ENCODE results near the gene ROPN1. TPM values are rescaled to one million over a fixed set of nuclear protein-coding genes. Genes with fewer than 3 reads are reported as not detected.
"Not testable (repeated sequence)": the region's sequence is repeated elsewhere in the genome, so short reads cannot be mapped to it uniquely, and the experiment has no call there.

The ROPN1 gene
- not detected for total RNA-seq

DNA sequence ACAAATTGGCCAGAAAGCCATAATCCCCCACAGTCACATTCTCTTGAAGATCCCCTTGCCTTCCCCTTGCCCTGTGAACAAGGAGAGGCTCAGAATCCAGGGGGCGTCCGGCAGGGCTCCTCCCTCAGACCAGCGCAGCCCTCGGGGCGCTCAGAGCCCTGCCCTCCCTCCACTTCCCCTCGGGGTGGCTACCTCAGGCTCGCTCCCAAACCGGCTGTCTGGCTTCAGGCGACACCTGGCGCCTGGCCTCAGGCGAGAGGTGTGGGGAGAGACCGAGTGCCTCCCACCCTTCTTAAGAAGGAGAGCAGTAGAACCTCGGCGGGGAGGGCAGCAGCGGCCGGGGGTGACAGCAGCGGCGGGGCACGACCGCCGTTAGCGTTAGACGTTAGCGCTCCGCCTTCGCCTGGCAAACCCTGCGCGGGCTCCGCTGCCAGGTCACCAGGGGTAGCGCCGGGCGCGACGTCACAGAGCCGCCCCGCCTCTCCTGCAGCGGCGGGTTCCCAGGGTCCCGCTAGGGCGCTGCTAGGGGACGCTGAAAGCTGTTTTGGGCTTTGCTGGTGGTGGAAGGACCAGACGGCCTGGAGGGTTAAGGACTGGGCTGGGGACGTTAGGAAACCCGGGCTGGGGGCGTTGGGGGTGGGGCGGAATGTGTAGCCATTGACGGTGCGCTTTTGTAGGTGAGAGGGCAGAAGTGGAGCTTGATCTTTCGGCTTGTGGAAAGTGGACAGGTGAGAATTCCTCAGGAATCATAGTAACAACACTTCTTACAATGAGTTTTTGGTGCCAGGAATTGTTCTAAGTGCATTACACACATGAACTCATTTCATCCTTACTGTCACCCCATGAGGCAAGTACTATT, at the start of gene ROPN1:
Gene ROPN1 (minus strand): TSS at position 395 of the 859 bp plus-strand sequence. CDS start 11,643 bp downstream, outside the sequence.
- DNase-seq (ENCODE audit: low read depth in 2 of 3, low spot score in 2 of 3) = not testable (repeated sequence)

DNA sequence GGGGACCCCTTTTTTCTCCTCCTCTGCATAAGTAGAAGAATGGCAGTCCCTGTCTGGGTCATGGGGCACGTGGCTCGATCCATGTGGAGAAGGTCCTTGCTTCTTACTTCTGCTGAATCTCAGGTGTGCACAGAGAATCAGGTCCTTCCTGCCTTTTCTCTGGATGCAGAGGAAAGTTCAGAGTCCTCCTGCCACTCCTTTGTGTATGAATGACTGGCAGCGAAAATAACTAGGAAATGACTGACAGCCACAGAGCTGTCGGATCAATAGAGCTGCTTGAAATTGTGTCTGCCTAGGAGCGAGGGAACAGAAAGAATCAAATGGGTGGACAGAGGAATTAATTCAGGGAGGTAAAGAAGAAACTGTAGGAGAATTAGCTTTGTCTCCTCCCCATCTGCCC, 49.6 kb upstream of the ROPN1 start:
- DNase-seq (ENCODE audit: low read depth in 2 of 3, low spot score in 2 of 3) = no peak

DNA sequence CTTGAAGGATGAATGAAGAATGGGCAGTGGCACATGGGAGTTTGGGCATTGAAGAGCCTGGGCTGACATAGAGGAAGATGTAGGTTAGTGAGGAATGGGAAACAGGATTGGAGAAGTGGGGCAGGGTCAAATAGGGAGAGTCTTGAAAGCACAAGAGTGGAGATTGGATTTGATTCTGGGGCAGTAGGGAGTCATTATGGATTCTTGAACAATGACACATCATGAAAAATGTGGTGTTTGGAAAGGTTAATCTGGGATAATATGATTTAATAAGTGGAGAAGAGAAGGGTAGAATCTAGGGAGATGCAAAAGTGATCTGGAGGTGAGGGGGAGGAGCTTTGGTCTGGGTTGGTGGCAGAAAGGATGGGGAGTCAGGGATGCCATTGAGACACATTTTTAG, 45.4 kb upstream of the ROPN1 start:
- no peak for DNase-seq (ENCODE audit: low read depth in 2 of 3, low spot score in 2 of 3)

DNA sequence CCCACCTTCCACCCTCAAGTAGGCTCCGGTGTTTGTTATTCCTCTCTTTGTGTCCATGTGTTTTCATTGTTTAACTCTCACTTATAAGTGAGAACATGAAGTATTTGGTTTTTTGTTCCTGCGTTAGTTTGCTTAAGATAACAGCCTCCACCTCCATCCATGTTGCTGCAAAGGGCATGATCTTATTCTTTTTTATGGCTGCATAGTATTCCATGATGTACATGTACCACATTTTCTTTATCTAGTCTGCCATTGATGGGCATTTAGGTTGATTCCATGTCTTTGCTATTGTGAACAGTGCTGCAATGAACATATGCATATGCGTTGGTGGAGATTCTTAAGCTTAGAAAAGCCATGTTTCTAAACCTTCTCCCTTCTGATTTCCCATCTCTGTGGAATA, 44.3 kb upstream of the ROPN1 start:
- DNase-seq (ENCODE audit: low read depth in 2 of 3, low spot score in 2 of 3) = not testable (repeated sequence)

DNA sequence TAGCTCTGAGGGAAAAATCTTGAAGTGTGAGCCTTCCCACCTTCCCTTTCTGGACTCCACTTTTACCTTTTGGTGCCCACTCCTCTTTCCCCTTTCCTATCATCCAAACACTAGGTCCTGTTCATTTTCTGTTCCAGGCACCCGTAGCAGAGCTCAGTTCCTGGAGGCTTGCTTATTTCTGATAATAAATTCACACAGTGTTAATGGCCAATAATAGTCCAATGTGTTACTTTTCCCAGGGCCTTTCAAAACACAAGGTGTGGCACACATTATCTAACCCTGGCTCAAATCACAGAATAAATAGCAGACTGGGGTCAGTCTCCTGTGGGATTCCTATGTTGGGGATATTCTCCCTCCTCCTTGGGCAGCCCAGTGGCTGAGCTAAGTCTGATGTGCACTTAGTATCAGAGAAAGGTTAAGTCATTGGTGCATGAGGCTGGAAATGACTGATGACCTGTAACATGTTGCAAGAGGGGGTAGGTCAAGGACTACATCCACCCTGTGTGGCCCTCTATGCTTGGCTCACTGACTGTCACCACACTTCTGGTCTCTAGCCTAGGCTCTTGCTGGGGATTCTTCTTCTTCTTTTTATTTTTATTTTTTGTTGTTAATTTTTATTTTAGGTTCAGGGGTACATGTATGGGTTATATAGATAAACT, 43.7 kb upstream of the ROPN1 start:
- no peak for DNase-seq (ENCODE audit: low read depth in 2 of 3, low spot score in 2 of 3)

DNA sequence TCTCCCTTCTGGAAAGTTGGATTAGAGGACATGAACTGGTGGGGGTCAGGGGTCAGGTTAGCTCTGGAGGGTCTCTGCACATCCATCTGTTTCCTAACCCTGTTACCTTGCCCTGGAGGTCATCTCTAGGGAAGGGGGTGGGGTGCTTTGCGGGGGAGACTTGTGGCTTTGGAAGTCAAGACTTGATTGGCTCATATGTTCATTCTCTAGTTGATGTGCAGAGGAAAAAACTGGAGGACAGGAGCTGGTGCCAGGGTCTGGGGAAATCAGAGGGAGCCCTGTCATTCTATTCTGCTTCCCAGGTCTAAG, 42.9 kb upstream of the ROPN1 start:
- DNase-seq (ENCODE audit: low read depth in 2 of 3, low spot score in 2 of 3) = no peak

DNA sequence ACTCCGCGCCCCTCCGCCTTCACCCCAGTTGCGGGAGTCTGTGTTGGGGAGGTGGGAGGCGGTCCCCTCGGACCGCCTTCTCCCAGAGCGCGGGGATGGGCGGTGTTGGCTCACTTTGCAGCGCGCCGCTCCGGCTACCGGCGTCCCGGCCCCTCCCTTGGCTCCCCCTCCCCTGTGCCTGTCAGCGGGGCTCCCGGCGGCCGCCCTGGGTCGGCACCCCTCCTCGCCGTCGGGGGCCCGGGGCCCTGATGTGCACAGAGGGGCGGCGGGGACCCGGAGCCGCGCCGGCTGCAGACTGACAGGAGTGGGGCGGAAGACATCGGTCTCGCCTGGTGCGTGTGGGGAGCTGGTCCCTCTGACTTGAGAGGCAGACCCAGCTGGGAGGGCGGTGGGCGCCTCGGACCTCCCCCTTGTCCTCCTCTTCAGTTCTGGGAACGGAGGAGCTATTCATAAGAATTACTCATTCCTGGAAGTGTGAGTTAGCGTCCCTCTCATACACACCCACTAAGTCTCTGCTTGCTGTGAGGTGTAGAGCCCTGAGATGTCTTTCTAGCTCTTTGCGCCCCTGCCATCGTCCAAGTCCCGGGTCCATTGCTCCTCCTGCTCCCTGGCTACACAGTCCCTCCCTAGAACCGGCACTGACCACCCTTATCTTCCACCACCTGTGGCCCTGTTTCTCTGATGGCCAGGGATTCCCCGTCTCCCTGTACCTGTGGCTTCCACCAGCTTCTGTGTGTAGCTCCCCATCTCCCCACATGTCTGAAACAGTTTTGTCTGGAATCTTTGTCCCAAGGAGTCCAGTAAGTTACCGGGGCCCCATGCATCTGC, 42.3 kb upstream of the ROPN1 start:
- peak in 2 of 3 donors; percentile 5 to 9 for DNase-seq (ENCODE audit: low read depth in 2 of 3, low spot score in 2 of 3)

DNA sequence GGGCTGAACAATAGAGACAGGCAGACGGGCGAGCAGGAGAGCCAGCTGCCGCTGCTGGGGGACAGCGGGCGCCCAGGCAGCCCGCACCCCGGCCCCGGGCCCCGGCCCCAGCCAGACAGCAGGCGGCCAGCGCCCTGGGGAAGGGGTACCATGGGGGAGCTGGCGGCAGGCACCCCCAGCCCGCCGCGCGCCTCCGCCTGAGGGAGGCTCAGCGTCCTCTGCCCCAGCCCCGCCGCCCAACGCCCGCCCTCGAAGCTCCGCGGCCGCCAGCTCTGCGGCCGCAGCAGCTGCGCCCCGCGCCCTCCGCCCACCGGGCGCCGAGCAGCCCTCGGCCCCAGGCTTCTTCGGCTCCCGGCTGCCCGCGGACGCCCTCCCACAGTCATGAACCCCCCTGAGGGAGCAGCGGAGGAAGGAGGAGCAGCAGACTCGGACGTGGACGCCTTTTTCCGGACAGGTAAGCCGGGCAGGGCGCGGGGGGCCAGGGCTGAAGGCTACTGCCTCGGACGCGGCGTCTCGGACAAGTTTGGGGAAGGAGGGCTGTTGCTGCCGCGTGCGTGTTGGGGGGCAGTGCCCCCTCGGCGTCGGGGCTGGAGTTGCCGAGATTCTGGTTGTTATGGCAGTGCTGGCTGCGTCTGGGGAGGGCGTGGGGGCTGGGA, 41.6 kb upstream of the ROPN1 start, which contains the start of gene KALRN:
Gene KALRN (plus strand): TSS at position 10 of the 656 bp plus-strand sequence.
- DNase-seq (ENCODE audit: low read depth in 2 of 3, low spot score in 2 of 3) = peak in 2 of 3 donors; percentile 3 to 5

DNA sequence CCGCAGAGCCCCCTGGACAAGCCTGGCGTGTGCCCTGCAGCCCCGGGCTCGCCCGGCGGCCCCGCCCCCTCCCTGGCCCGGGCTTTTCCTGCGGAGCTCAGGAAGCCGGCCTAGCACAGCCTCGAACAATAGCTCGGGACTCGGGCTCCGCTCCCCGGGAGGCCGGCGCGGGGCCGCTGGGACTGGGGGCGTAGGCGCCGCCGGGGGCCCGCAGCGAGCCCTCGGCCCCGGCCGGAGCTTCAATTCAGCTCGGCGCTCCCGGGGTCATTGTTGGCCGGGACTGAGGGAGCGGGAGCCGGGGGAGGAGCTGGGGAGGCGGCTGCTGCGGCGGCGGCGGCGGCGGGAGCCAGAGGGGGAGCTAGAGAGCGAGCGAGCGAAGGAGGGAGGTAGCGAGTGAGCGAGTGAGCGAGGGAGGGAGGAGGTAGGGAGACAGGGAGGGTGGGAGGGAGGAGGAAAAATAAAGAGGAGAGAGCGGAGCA, 41.0 kb upstream of the ROPN1 start:
- peak in 2 of 3 donors; percentile 46 to 62 for DNase-seq (ENCODE audit: low read depth in 2 of 3, low spot score in 2 of 3)

DNA sequence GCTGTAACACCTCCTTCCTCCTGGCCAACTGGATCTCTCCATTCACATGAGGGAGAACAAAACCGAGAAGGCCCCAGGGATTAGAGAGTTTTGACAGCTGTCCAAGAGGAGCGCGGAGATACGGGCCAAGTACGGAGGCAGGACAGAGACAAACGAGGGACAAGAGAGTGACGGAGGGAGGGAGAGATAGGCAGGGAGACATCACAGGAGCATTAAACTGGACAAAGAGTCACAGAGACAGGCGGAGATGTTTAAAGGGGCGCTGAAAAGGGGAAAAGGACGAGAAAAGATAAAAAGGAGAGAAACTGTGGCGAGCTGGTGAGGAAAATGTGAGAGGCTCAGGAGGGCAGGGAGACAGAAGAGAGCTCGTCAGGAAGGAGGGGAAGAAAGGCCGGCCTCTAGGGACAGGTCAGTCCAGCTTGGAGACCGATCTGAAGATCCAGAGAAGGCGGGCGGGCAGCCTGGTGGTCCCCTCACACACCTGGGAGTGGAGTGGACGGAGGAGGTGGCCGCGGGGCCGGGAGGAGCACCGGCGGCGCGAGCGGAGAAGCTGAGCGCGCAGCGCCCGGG, 40.5 kb upstream of the ROPN1 start:
- DNase-seq (ENCODE audit: low read depth in 2 of 3, low spot score in 2 of 3) = no peak

DNA sequence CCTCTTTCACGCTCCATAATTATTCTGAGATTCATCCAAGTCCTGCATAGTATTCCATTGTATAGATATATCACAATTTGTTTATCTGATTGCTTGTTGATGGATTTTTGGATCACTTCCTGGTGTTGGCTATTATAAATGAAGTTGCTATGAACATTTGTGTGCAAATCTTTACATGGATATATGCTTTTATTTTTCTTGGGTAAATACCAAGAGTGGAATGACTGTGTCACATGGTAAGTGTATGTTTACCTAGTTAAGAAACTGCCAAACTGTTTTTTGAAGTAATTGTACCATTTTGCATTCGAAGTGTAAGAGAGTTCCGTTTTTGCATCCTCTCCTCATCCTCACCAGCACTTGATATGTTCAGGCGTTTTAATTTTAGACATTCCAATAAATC, 34.6 kb upstream of the ROPN1 start:
- DNase-seq (ENCODE audit: low read depth in 2 of 3, low spot score in 2 of 3) = no peak

DNA sequence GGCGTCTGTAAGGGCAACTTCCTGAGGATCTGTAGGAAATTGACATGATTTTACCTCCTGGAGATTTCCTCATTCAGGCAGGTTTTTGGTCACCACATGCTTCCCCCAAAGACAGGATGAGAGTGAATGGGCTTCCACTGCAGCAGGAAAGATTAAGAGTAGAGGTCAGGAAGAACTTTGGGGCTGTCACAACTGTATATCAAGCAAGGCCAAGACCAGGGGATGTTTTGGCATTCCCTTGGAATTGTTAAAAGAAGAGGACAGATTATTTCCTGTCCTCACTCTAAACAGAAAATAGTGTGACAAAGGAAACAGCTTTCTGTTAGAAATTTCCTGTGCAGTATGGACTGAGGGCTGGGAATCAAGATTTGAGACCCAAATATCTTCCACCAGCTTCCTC, 31.6 kb upstream of the ROPN1 start:
- not testable (repeated sequence) for DNase-seq (ENCODE audit: low read depth in 2 of 3, low spot score in 2 of 3)

DNA sequence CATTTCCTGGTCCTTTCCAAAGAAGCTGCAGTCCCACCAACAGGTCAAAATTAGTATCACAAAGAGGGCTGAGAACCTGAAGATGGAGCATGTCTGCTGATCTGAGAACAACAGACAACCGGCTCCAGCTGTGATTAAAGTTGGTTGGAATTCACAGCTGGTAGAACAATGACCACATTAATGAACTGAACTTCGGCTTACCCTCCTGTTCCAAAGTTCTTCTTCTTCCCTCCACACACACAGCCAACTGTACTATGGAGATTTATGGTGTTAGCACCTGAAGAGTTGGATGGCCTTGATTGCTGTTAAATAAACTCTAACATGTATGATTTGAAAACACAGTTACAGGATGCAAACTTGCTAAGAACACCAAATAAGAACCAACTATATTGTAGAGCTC, 27.4 kb upstream of the ROPN1 start:
- DNase-seq (ENCODE audit: low read depth in 2 of 3, low spot score in 2 of 3) = no peak

DNA sequence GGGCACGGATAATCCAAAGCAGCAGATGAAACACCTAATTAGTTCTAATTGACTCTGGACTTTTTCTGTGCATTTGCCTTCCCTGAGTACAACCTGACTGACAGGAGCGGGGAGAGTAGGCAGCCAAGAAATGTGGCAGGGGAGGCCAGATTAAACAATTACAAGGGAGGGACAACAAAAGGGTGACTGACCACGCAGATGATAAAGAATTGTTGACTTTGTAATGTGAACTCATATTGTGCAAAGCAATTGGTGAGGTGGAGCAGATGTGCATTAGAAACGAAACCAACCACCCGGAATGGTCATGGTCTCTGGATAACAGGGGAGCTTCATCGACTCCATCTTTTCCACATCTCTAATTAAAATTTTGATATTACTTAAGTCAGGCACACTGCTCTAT, 25.6 kb upstream of the ROPN1 start:
- DNase-seq (ENCODE audit: low read depth in 2 of 3, low spot score in 2 of 3) = not testable (repeated sequence)

DNA sequence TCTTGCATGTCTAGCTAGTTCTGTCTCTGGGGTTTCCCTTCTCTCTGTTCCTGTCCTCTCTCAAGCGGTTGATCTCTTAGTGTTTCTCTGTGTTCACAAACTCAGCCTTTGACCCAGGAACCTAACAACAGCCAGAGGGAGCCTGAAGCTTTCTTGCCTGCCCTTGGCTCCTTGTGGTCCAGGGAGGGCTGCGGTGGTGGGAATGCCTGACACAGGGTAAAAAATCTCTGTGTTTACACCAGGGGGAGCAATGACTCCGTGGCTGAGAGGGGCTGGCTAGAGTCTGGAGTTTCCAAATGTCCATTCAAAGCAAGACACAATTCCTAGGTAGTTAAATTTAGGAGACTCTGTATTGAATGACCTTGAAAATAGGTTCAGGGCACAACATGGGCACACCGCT, 24.6 kb upstream of the ROPN1 start:
- peak in 2 of 3 donors; percentile 19 to 31 for DNase-seq (ENCODE audit: low read depth in 2 of 3, low spot score in 2 of 3)

DNA sequence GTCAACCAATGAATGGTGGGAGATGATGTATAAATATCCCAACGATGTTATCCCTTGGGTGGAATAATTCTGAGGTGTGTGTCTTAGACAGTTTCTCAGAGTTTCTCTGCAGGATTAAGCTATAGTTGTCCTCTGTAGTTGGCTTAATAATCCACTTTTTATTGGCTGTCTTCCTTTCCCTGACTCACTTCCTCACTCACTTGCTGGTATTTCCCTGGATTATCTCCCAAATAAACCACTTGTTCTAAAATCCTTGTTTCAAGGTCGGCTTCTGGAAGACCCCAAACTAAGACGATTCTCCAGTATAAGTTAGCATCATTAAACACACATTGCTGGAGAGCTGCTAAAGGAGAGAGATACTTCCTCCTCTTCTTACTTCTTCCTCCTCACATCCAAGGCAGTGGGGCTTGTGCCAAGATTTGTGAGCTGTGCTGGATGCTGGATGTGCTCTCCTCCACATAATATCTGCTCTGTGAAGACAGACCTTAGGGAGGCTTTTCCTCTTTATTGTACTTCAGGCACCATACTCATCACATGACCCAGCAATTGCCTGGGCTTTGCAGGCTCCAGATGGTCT, 22.5 kb upstream of the ROPN1 start:
- no peak for DNase-seq (ENCODE audit: low read depth in 2 of 3, low spot score in 2 of 3)

DNA sequence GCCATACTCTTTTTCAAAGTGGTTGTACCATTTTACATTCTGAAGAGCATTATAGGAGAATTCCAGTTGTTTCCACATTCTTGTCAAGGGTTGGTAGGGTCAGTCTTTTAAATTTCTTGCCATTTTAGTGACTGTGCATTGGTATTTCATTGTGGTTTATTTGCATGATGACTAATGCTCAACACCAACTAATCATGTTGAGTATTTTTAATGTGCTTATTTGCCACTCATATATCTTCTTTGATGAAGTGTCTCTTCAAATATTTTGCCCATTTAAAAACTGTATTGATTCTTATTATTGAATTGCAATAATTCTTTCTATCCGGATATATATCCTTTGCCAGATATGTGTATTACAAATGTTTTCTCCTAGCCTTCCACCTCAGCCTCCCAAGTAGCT, 16.4 kb upstream of the ROPN1 start:
- DNase-seq (ENCODE audit: low read depth in 2 of 3, low spot score in 2 of 3) = not testable (repeated sequence)

DNA sequence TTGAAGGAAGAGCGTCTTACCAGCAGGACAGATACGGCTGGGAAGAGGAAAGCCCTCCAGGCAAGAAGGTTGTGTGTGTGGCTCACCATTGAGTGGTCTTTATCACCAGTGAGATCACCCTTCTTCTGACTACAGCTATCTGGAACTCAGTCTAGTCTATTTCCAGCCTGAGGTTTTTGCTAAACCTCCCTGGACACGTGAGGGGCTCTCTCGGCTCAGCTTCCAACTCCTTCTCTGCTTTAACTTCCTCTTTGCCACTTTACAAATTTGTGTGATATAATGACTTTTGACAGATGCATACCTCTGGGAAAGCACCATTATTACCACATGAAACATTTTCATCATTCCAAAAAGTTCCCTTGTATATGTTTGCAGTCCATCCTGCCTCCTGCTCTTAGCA, 15.3 kb upstream of the ROPN1 start:
- DNase-seq (ENCODE audit: low read depth in 2 of 3, low spot score in 2 of 3) = peak in 2 of 3 donors; percentile 48 to 74

DNA sequence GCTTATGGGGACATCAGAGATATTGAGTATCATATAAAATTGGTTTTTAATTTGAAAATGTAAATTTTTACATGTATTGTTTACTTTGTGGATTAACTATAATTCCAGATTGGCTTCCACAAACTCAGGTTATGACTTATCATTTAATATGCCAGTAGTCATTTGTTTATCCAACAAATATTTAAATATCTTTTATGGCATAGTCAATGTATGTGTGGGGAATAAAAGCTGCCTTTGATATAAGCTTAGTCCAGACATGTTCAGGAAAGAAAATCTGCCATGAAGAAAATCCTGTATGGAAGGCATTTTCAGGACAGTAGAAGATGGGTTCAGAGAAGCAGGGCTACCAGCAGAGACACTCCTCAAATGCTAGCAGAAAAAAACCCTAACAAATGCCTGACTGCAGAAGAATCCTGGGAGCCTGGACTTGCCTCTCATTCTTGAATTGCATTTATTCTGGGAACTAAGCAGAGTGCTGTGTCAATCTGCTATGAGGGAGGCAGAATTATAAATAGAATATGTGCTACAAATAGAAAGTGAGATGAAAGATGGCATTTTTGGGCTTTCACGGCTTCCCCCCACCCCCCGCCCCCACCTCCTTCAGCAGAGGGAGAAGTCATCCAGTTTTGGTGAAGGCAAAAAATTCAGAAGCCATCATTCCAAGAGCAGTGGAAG, 10.6 kb upstream of the ROPN1 start:
- not testable (repeated sequence) for DNase-seq (ENCODE audit: low read depth in 2 of 3, low spot score in 2 of 3)
